Mammary epithelial cell (primary cell): ENCODE results near the gene PNPLA3.

Experiments
- CTCF ChIP-seq, 2 donors: IDR thresholded peaks in 1 of 2; conservative IDR thresholded peaks in 1 of 2; 2 replicates each; pipeline ENCODE4 v1.5.1; 2011 to 2012; ENCODE audit warnings: inconsistent platforms in 2 of 2, low read length in 2 of 2, mild to moderate bottlenecking in 2 of 2, control low read depth in 1 of 2, low read depth in 1 of 2; ENCODE audit not compliant: insufficient read depth in 1 of 2; ENCODE audit errors: extremely low read depth in 1 of 2
- EZH2 ChIP-seq: IDR thresholded peaks from 2 replicates; pipeline ENCODE4 v1.6.1; 2012; ENCODE audit warnings: low read length, inconsistent platforms, borderline replicate concordance

GRCh38 chr22:43971112-43971511 is 47.5 kb downstream of the PNPLA3 start:
- TF ChIP-seq CTCF (conservative IDR thresholded peaks at IDR 0.05 in 1 of 2, IDR thresholded peaks at IDR 0.05 in 1 of 2; ENCODE audit: extremely low read depth in 1 of 2, insufficient read depth in 1 of 2, low read depth in 1 of 2, low read length in 2 of 2) (no peak), EZH2 (no peak)
